ENCODE measurements around the gene RPS10. TPM values are rescaled to one million over a fixed set of nuclear protein-coding genes. Genes with fewer than 3 reads are reported as not detected.
A peak's percentile ranks its signal among the peaks of the same experiment; 100 is the strongest.

RPS10 gene
- 1,000 to 10,000 TPM; 1,206 to 1,361 TPM for total RNA-seq

DNA sequence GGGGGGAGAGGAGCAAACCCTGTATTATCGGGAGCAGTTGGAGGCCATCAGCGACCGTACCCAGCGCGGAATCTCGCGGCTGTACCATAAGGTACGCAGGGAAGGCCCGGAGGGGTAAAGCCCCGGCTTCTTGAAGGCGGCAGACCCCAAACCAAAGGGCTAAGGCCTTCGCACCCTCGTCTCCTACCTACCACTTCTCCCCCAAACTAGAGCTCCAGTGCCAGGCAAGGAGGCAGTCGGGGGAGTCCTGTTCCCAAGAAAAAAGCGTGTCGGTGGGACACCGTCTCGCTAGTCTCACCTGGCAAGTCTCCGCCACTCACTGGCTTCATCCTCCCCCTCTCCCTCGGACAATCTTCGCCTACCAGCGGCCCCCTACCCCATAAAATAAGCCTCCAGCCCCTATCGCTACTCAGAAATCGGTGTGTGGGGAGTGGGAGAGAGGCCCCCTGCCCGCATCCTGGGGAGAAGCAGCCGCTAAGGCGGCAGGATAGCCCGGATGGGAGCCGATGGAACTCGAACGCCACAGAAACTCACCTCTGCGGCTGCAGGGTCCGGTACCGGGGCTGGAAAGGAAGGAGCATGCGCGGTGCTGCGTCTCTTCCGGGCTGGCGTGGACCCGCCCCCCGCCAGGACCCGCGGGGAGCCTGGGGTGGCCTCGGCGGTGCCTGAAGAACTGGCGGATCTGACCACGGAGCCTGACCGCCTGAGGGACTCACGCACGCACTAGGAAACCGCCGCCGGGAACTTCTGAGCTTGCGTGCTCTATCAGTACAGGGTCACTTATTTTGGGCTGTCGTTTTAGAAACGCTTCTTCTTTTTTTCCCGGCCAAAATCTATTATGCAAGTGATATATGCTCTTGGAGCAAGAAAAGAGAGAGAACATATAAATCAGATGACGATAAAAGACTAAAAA lies at the start of gene RPS10:
Gene RPS10 (minus strand): TSS at position 572 of the 913 bp plus-strand sequence. CDS start 848 bp downstream, outside the sequence.
- Histone ChIP-seq H3K4me3 (peak within 1 kb of the TSS; percentile 60 to 74), H3K9me3 (no peaks in the 10 kb centered on the region), H3K27me3 (no peaks in the 10 kb centered on the region), H3K36me3 (replicated peaks in 1 of 2; ENCODE audit: insufficient read depth in 1 of 2, low read depth in 2 of 2) (peaks cover 0 to 30% of the 10 kb centered on the region in 2 donors), H3K27ac (peak within 1 kb of the TSS; percentile 58 to 91 (median 78)), H3K4me1 (peaks cover 21% of the 10 kb centered on the region)
- ATAC-seq (peak; percentile 100), DNase-seq (peak; percentile 93 to 95 (median 94))
- TF ChIP-seq POLR2A (IDR thresholded peaks at IDR 0.05): peak; percentile 65 to 92 (median 91)
- TF ChIP-seq, protein P1, sequence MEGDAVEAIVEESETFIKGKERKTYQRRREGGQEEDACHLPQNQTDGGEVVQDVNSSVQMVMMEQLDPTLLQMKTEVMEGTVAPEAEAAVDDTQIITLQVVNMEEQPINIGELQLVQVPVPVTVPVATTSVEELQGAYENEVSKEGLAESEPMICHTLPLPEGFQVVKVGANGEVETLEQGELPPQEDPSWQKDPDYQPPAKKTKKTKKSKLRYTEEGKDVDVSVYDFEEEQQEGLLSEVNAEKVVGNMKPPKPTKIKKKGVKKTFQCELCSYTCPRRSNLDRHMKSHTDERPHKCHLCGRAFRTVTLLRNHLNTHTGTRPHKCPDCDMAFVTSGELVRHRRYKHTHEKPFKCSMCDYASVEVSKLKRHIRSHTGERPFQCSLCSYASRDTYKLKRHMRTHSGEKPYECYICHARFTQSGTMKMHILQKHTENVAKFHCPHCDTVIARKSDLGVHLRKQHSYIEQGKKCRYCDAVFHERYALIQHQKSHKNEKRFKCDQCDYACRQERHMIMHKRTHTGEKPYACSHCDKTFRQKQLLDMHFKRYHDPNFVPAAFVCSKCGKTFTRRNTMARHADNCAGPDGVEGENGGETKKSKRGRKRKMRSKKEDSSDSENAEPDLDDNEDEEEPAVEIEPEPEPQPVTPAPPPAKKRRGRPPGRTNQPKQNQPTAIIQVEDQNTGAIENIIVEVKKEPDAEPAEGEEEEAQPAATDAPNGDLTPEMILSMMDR (IDR thresholded peaks at IDR 0.05): peak in 2 of 7 experiments; percentile 18 to 20
- intact Hi-C loops (cut with DNase I): no loop called here
- WGBS, 2 donors: 0 to 1% methylated on average over 34 to 58 of the region's 58 CpGs

DNA sequence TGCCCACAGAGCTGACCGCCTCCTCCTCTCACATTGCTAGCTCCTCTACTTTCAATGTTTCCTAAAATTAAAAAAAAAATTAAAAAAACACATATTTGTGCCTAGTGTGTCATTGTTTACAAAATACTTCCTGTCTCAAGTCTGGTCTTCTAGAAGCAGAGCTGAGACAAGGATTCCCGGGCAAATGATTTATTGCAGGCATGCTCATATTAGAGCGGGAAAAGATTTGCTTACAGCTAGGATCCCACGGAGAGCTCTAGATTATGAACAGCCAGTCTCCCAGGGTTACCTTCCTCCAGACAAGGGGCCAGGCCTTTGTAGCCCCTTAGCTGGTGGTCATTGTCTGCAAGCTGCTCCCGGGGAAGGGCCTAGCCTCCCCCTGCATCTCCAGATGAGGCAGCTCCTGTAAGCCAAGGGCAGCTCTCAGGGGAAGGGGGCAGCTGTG lies 49.4 kb upstream of the RPS10 start:
- H3K4me3 ChIP-seq: no peak overlapping the region
- ATAC-seq (no peak), DNase-seq (no peak)
- H3K36me3 ChIP-seq (replicated peaks in 1 of 2; ENCODE audit: insufficient read depth in 1 of 2, low read depth in 2 of 2): no peaks in the 10 kb centered on the region
- no peaks in the 10 kb centered on the region for H3K27me3 ChIP-seq
- H3K4me1 ChIP-seq: peaks cover 13% of the 10 kb centered on the region
- TF ChIP-seq, protein P1 (IDR thresholded peaks at IDR 0.05): no peak
- TF ChIP-seq POLR2A (IDR thresholded peaks at IDR 0.05): no peak
- intact Hi-C loops (cut with DNase I): no loop called here
- WGBS, 2 donors: 73 to 85% methylated on average over 5 of the region's 5 CpGs
- no peaks in the 10 kb centered on the region for H3K9me3 ChIP-seq
- H3K27ac ChIP-seq: no peak overlapping the region

DNA sequence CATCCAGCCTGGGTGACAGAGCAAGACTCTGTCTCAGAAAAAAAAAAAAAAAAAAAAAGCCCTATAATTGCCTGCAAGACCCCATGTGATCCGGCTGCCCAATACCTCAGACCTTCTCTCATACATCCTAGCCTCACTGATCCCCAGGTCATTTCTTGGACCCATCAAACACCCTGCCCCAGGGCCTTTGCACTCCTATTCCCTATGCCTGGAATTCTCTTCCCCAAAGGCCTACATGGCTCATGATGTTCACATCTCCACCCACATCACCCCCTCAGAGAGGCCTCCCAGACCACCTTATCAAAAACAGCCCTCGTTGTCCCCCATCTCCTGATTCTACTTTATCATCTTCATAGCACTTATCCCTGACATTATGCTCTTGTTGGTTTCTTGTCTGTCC lies 48.9 kb upstream of the RPS10 start:
- DNase-seq: no peak
- Histone ChIP-seq H3K36me3 (replicated peaks in 1 of 2; ENCODE audit: insufficient read depth in 1 of 2, low read depth in 2 of 2) (no peaks in the 10 kb centered on the region), H3K27me3 (no peaks in the 10 kb centered on the region), H3K4me3 (no peak overlapping the region), H3K9me3 (no peaks in the 10 kb centered on the region), H3K4me1 (peaks cover 13% of the 10 kb centered on the region), H3K27ac (no peak overlapping the region)
- ATAC-seq: no peak
- no peak for TF ChIP-seq POLR2A (IDR thresholded peaks at IDR 0.05)
- TF ChIP-seq, protein P1 (IDR thresholded peaks at IDR 0.05): no peak
- intact Hi-C loops (cut with DNase I): no loop called here
- WGBS, 2 donors: 84 to 94% methylated on average over 2 of the region's 2 CpGs

DNA sequence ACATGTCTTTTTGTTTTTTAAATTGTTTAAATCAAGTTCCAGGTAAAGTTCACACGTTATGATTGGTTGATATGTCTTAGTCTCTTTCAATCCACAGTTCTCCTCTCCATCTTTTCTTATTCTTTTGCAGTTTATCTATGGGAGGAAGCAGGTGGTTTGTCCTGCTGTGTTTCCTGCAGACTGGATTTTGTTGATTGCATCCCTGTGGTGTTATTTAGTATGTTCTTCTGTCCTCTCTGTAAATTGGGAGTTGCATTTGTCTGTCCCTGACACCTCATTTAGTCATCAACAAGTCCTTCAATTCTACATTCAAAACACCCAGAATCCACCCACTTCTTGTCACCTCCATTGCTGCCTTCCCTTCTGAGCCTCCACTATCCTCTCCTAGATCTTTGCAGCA lies 48.1 kb upstream of the RPS10 start:
- no peak overlapping the region for H3K4me3 ChIP-seq

More for the DNA sequence above, 48.1 kb upstream of the RPS10 start:
- DNase-seq (no peak), ATAC-seq (no peak)
- Histone ChIP-seq H3K36me3 (replicated peaks in 1 of 2; ENCODE audit: insufficient read depth in 1 of 2, low read depth in 2 of 2) (no peaks in the 10 kb centered on the region), H3K4me1 (peaks cover 13% of the 10 kb centered on the region), H3K27ac (no peak overlapping the region), H3K27me3 (no peaks in the 10 kb centered on the region), H3K9me3 (no peaks in the 10 kb centered on the region)
- intact Hi-C loops (cut with DNase I): no loop called here
- 87 to 90% methylated on average over 1 of the region's 1 CpG for WGBS, 2 donors
- no peak for TF ChIP-seq POLR2A (IDR thresholded peaks at IDR 0.05)
- TF ChIP-seq, protein P1 (IDR thresholded peaks at IDR 0.05): no peak

Measured in body of pancreas (tissue), 4 donors.